GM18499 (cell line): ENCODE measurements around the gene MEF2C.

Experiments used
- ATAC-seq: cut with Tn5 transposase; IDR thresholded peaks from one replicate; pipeline ENCODE4 v1.9.1; 2021; ENCODE audit warnings: moderate number of reproducible peaks; ENCODE audit not compliant: insufficient read depth, unreplicated experiment

The MEF2C gene

GRCh38 chr5:88695232-88695631 lies 187.8 kb downstream of the MEF2C start:
- ATAC-seq, result no peak

GRCh38 chr5:88694023-88694679 lies 188.8 kb downstream of the MEF2C start:
- no peak for ATAC-seq

GRCh38 chr5:88693071-88693932 lies 189.7 kb downstream of the MEF2C start:
- no peak for ATAC-seq

GRCh38 chr5:88691945-88692868 lies 190.8 kb downstream of the MEF2C start:
- no peak for ATAC-seq

- ATAC-seq, result no peak
Measured at GRCh38 chr5:88691230-88691582, 191.8 kb downstream of the MEF2C start.

- peak; percentile 71 for ATAC-seq
Measured at GRCh38 chr5:88690409-88691229, 192.4 kb downstream of the MEF2C start.

GRCh38 chr5:88689668-88690408 lies 193.1 kb downstream of the MEF2C start:
- ATAC-seq, result no peak

- no peak for ATAC-seq
Measured at GRCh38 chr5:88688984-88689667, 193.9 kb downstream of the MEF2C start.

- ATAC-seq, result no peak
Measured at GRCh38 chr5:88688156-88688983, 194.6 kb downstream of the MEF2C start.

- no peak for ATAC-seq
Measured at GRCh38 chr5:88687373-88687911, 195.5 kb downstream of the MEF2C start.

- ATAC-seq, result no peak
Measured at GRCh38 chr5:88686726-88687125, 196.3 kb downstream of the MEF2C start.

- ATAC-seq, result no peak
Measured at GRCh38 chr5:88685591-88686541, 197.1 kb downstream of the MEF2C start.

GRCh38 chr5:88683506-88684135 lies 199.4 kb downstream of the MEF2C start:
- ATAC-seq, result peak; percentile 44

GRCh38 chr5:88682881-88683361 lies 200.1 kb downstream of the MEF2C start:
- ATAC-seq, result no peak

GRCh38 chr5:88682131-88682530 lies 200.9 kb downstream of the MEF2C start:
- no peak for ATAC-seq
